ENCODE results near the gene PPM1H. TPM values are rescaled to one million over a fixed set of nuclear protein-coding genes. Genes with fewer than 3 reads are reported as not detected.

PPM1H gene
- total and polyA plus RNA-seq, 10 of the 15 experiments (the other 5 are each of a cell fraction or from before 2014, with no cell fraction given) = 0.11 to 0.83 (median 0.49) TPM

GRCh38 chr12:62711631-62712241 lies 223.2 kb downstream of the PPM1H start:
- in situ Hi-C loops (cut with MboI) (no loop called here), intact Hi-C loops (cut with micrococcal nuclease; ENCODE audit: unreplicated experiment) (no loop called here)
- RAD21 ChIA-PET (ENCODE audit: unreplicated experiment) = interaction anchor here (1.3 kb wide), 1 partner anchor 9 kb away, joined by 3 read pairs; no protein-coding TSS in a partner anchor
- no peak overlapping the region for H3K4me2 ChIP-seq (ENCODE audit: control insufficient read depth, insufficient read depth)
- TF ChIP-seq IKZF2 (IDR thresholded peaks at IDR 0.05) = no peak
- no peak for TF ChIP-seq NR2F1 (conservative IDR thresholded peaks at IDR 0.05)
- TF ChIP-seq, protein P1, sequence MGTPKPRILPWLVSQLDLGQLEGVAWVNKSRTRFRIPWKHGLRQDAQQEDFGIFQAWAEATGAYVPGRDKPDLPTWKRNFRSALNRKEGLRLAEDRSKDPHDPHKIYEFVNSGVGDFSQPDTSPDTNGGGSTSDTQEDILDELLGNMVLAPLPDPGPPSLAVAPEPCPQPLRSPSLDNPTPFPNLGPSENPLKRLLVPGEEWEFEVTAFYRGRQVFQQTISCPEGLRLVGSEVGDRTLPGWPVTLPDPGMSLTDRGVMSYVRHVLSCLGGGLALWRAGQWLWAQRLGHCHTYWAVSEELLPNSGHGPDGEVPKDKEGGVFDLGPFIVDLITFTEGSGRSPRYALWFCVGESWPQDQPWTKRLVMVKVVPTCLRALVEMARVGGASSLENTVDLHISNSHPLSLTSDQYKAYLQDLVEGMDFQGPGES (IDR thresholded peaks at IDR 0.05) = no peak
- TF ChIP-seq SUZ12 (IDR thresholded peaks at IDR 0.05; ENCODE audit: unreplicated experiment) = no peak
- DNase-seq (ENCODE audit: low read depth, low spot score) = no peak
- no peak overlapping the region for H2AFZ ChIP-seq (ENCODE audit: control insufficient read depth, low read depth, low read length)
- 67% methylated on average over 10 of the region's 10 CpGs for WGBS (ENCODE audit: insufficient coverage, insufficient replicate concordance, low lambda C conversion rate, missing lambda C conversion rate)
- no peaks in the 10 kb centered on the region for H3K36me3 ChIP-seq (ENCODE audit: control insufficient read depth in 2 of 2, insufficient read depth in 2 of 2, low read length in 1 of 2)
- H3K27me3 ChIP-seq (replicated peaks in 1 of 2; ENCODE audit: control insufficient read depth in 2 of 2, insufficient read depth in 2 of 2, low read length in 1 of 2) = no peaks in the 10 kb centered on the region
- no peaks in the 10 kb centered on the region for H3K9me3 ChIP-seq (replicated peaks; ENCODE audit: control insufficient read depth, insufficient read depth, low read length)
- no peaks in the 10 kb centered on the region for H4K20me1 ChIP-seq (ENCODE audit: control insufficient read depth, insufficient read depth)
- no peak overlapping the region for H3K27ac ChIP-seq (ENCODE audit: control insufficient read depth, insufficient read depth)
- FAIRE-seq = no peak
- no peaks in the 10 kb centered on the region for H3K4me1 ChIP-seq (ENCODE audit: control insufficient read depth, insufficient read depth, low read length)
- POLR2A ChIA-PET = no interaction called here
- no peak overlapping the region for H3K4me3 ChIP-seq
- SMC1A ChIA-PET (ENCODE audit: uncharacterized antibody, unreplicated experiment) = interaction anchor here (1.1 kb wide), 1 partner anchor 86 kb away, joined by 3 read pairs; no protein-coding TSS in a partner anchor
- H3K79me2 ChIP-seq (ENCODE audit: control insufficient read depth, insufficient read depth, low read length) = no peaks in the 10 kb centered on the region
- CTCF ChIA-PET = interaction anchor here (0.9 kb wide), 1 partner anchor 84 kb away, joined by 3 read pairs; no protein-coding TSS in a partner anchor
- BruUV-seq (replicated peaks) = no TSS peak
- H3K9ac ChIP-seq (ENCODE audit: control insufficient read depth, insufficient read depth, low read length) = no peak overlapping the region
- no peak; the same call in 2 of the 3 replicates for ATAC-seq

DNA sequence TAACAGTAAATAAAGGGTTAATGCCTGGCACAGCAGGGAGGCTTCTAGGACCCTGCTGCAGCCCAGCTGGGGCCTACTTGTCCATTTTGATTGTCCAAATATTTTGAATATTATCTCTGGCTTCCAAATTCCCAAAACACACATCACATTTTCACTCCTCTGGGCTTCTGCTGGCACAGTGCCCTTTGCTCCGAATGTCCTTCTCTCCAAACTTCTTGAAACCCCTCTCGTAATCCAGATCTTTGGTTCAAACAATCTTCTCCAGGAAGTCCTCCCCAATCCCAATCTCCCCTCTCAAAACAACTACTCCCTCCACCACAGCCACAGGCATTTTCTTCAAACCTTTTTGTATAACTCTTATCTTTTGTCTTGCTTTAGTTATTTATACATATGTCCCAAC lies 225.6 kb downstream of the PPM1H start:
- ChIA-PET RAD21 (ENCODE audit: unreplicated experiment) (interaction anchor here (2.0 kb wide), 1 partner anchor 85 kb away, joined by 7 read pairs; no protein-coding TSS in a partner anchor), POLR2A (no interaction called here), CTCF (interaction anchor here (0.9 kb wide), 1 partner anchor 79 kb away, joined by 3 read pairs; no protein-coding TSS in a partner anchor), SMC1A (ENCODE audit: uncharacterized antibody, unreplicated experiment) (interaction anchor here (1.7 to 4.3 kb wide), 3 partner anchors 10 to 14 kb away, joined by 4 to 30 read pairs (median 11); no protein-coding TSS in a partner anchor)
- Histone ChIP-seq H3K4me1 (ENCODE audit: control insufficient read depth, insufficient read depth, low read length) (no peaks in the 10 kb centered on the region), H3K27ac (ENCODE audit: control insufficient read depth, insufficient read depth) (no peak overlapping the region), H3K9ac (ENCODE audit: control insufficient read depth, insufficient read depth, low read length) (no peak overlapping the region), H3K4me2 (ENCODE audit: control insufficient read depth, insufficient read depth) (no peak overlapping the region), H3K9me3 (replicated peaks; ENCODE audit: control insufficient read depth, insufficient read depth, low read length) (no peaks in the 10 kb centered on the region), H3K27me3 (replicated peaks in 1 of 2; ENCODE audit: control insufficient read depth in 2 of 2, insufficient read depth in 2 of 2, low read length in 1 of 2) (no peaks in the 10 kb centered on the region), H3K4me3 (no peak overlapping the region), H3K79me2 (ENCODE audit: control insufficient read depth, insufficient read depth, low read length) (no peaks in the 10 kb centered on the region), H4K20me1 (ENCODE audit: control insufficient read depth, insufficient read depth) (no peaks in the 10 kb centered on the region), H3K36me3 (ENCODE audit: control insufficient read depth in 2 of 2, insufficient read depth in 2 of 2, low read length in 1 of 2) (no peaks in the 10 kb centered on the region), H2AFZ (ENCODE audit: control insufficient read depth, low read depth, low read length) (no peak overlapping the region)
- DNase-seq (ENCODE audit: low read depth, low spot score) (no peak), FAIRE-seq (no peak), ATAC-seq (no peak)
- intact Hi-C loops (cut with micrococcal nuclease; ENCODE audit: unreplicated experiment) (no loop called here), in situ Hi-C loops (cut with MboI) (no loop called here)
- TF ChIP-seq, protein P2, sequence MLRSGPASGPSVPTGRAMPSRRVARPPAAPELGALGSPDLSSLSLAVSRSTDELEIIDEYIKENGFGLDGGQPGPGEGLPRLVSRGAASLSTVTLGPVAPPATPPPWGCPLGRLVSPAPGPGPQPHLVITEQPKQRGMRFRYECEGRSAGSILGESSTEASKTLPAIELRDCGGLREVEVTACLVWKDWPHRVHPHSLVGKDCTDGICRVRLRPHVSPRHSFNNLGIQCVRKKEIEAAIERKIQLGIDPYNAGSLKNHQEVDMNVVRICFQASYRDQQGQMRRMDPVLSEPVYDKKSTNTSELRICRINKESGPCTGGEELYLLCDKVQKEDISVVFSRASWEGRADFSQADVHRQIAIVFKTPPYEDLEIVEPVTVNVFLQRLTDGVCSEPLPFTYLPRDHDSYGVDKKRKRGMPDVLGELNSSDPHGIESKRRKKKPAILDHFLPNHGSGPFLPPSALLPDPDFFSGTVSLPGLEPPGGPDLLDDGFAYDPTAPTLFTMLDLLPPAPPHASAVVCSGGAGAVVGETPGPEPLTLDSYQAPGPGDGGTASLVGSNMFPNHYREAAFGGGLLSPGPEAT (IDR thresholded peaks at IDR 0.05; ENCODE audit: low read depth) = no peak
- TF ChIP-seq NR2C1 (IDR thresholded peaks at IDR 0.05) = no peak
- WGBS (ENCODE audit: insufficient coverage, insufficient replicate concordance, low lambda C conversion rate, missing lambda C conversion rate) = 39% methylated on average over 2 of the region's 2 CpGs
- BruUV-seq (replicated peaks) = no TSS peak

All from GM12878 (cell line).